Renal cortical epithelial cell (primary cell): ENCODE data around the gene MSANTD2. TPM values are rescaled to one million over a fixed set of nuclear protein-coding genes. Genes with fewer than 3 reads are reported as not detected.
A peak's percentile ranks its signal among the peaks of the same experiment; 100 is the strongest.

Experiments
- DNase-seq: peaks from one replicate; pipeline ENCODE4 v3.0.0-alpha.2; 2011; ENCODE audit warnings: low read depth
- total RNA-seq: library from RNA; depleted of rRNA; stranded (reverse); fragments of >200 nt; gene quantifications from 2 replicates; pipeline ENCODE4 v1.2.3, GENCODE V29; 2014

Gene MSANTD2
- 3.5 and 10.8 TPM in 2 replicates for total RNA-seq

DNA sequence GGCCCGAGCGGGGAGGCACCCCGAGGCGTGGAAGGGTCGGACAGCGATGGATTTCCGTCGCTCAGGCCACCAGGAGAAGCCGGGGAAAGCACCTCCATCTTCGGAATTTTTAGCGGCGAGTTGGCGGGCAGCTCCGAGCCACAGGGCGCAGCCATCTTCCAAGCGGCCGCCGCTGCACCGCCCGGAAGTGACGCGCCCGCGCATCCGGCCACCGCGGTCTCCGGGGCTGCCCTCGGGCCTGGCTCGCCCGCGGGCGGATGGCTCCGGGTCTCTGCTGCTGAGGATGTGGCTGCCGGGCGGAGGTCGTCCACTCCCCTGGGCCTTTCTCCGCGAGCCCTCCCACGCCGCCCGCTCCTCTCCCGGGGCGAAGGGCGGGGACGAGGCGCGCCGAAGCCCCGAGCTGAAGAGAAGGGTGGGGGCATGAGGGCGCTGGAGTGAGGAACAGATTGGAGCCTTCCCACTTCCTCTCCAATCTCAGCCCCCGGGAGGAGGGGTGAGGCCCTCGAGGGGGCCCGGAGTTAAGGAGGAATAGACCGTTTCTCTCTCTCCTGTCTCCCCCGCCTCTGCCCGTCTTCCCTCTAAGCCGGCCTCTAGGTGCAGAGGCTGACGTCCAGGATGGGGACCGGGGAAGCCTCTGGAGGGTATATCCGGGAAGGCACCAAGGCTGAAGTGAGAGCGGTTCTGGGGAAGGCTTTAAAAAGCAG, at the start of gene MSANTD2:
MSANTD2 (minus strand) TSS at position 181 of the 704 bp plus-strand sequence; CDS start at position 155, 26 bp downstream.
- peak; percentile 16 for DNase-seq

- no peak for DNase-seq
These were observed 46.0 kb upstream of the MSANTD2 start for GRCh38 chr11:124846070-124846673.

GRCh38 chr11:124844664-124845079, 44.5 kb upstream of the MSANTD2 start:
- no peak for DNase-seq

GRCh38 chr11:124843616-124843910, 43.4 kb upstream of the MSANTD2 start:
- no peak for DNase-seq

DNA sequence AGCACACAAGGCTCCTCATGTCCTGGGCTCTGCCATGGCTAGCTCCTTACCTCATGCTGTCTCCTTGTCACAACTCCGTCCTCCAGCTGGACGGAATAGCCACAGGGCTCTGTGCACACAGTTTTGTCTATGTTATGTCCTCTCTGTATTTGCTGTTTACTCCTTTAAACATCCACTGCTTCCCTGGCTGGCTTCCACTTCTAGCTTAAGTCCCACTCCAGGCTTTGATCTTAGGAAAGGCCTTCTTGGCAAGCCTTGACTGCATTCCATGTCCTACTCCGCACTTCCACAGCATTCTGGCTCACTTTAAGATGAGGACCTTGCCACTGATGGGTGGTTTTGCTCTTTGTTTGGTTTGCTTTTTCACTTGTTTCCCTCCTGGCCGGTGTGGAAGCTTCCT, 42.1 kb upstream of the MSANTD2 start:
- DNase-seq: no peak

DNA sequence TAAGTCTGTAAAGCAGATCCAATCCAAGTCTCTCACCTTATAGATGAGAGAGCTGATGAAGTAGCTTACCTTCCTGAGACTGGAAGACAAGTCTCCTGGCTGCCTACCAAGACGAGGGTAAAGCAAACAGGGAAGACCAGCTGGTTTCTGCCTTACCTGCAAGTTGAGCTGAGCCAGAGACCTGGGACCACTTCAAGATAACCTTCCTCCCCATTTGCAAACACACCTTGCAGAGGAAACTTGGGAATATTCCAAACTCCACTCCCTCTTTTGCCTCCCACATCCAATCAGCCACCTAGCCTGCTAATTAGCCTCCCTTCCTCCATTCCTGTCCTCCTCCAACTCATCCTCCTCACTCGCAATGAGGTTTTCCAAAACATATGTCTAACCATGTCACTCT, 41.6 kb upstream of the MSANTD2 start:
- DNase-seq: no peak

GRCh38 chr11:124841201-124841600, 41.0 kb upstream of the MSANTD2 start:
- peak; percentile 13 for DNase-seq

- DNase-seq: no peak
These were observed 40.5 kb upstream of the MSANTD2 start for GRCh38 chr11:124840666-124841065.

DNA sequence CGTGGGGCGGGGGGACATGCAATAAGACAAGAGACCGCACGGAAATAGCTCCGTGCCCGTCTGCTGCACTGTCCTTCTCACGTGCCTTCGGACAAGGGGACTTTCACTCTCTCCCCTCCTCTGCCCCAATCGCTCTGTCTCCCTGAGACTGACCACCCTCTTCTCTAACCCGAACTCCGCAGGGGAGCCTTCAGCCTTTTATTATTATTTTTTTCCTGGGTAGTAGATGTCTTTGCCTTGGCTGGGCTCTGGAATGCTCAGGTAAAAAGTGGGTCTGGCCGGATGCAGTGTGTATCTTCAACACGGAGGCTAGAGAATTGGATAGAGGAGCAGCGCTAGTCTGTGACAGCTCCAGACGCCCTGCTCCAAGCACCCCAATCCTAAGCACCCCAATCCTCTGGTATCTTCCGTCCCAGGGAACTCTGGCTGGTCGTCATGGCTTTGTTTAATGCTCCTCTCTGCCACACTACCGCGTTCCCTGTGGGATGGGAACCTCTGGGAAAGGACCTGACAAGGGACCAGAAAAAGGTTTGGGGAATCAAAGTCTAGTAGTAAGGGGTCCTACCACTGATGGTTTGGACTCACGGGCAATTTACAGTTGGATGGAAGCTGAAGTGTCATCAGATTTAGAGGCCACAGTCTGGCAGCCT, 39.9 kb upstream of the MSANTD2 start:
- no peak for DNase-seq

GRCh38 chr11:124839128-124839971, 39.1 kb upstream of the MSANTD2 start:
- DNase-seq: no peak

DNA sequence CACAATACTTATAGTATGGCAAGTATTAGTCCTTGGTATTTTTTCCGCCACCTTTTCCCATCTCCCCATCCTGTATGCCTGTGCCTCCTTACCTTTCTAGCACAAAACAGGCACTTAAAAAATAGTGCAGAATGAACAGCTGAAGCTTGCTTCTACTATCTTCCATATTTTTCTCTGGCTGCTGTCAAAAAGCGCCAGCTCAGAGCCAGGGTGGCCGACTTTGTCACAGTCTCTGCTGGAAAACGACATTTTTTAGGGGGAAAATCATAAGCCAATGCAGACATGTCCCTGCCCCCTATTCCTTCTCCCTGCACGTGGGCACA, 38.6 kb upstream of the MSANTD2 start:
- no peak for DNase-seq

GRCh38 chr11:124837491-124837856, 37.3 kb upstream of the MSANTD2 start:
- DNase-seq: peak; percentile 89

DNA sequence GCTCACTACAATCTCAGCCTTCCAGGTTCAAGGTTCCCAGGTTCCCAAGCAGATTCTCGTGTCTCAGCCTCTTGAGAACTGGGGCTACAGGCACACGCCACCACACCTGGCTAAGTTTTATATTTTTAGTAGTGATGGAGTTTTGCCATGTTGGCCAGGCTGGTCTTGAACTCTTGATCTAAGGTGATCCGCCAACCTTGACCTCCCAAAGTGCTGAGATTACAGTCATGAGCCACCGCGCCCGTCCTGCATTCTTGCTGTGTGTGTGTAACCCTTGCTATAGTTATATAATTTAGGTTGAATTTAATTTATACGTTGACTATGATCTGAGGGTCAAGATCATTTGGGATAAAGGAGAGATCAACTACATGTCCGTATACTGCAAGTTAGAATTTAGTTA, 35.7 kb upstream of the MSANTD2 start:
- no peak for DNase-seq

GRCh38 chr11:124834526-124835180, 34.4 kb upstream of the MSANTD2 start:
- peak; percentile 85 for DNase-seq

DNA sequence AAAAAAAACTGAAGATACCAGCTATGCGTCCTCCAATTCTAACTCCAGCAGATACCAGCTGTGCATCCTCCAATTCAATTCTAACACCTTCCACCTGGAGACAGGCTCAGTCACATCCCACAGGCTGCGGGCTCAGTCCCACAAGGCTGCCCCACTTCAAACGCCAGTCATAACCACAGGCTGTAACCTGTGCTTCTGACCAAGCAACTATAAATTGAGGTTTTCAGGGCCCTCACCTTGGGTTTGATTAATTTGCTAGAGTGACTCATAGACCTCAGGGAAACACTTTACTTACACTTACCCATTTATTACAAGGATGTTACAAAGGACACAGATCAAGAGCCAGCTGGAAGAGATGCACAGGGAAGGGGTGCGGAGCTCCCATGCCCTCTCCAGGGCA, 32.4 kb upstream of the MSANTD2 start:
- DNase-seq: peak; percentile 91

DNA sequence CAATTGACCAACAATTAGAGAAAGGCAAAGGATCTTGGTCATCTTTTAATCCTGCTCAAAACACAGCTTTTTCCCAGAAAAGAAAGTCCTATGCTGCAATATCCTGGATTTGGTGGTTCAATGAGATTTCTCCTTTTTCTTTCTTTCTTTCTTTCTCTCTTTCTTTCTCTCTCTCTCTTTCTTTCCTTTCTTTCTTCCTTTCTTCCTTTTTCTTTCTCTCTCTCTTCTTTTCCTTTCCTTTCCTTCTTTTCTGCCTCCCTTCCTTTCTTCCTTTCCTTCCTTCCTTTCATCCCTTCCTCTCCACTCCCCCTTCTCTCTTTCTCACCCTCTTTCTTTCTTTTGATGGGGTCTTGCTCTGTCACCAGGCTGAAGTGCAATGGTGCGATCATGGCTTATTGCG, 31.7 kb upstream of the MSANTD2 start:
- DNase-seq: no peak

- peak; percentile 74 for DNase-seq
These were observed 30.5 kb upstream of the MSANTD2 start for GRCh38 chr11:124830749-124831148.

DNA sequence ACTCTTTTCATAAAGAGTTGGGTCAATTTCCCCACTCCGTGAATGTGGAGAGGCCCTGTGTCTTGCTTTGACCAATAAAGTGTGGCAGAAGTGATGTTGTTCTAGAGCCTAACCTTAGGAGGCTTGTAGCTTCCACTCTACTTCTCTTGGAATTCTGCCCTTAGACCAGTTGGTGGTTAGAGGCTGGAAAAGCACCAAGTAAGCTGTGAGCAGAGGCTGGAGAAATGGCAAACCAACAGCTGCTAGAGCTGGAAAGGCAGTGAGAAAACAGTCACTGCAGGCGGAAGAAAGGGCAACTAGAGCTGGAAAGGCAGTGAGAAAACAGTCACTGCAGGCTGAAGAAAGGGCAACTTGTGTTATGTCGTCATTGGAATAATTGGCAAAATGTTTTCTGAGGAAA, 29.8 kb upstream of the MSANTD2 start:
- DNase-seq: peak; percentile 17

DNA sequence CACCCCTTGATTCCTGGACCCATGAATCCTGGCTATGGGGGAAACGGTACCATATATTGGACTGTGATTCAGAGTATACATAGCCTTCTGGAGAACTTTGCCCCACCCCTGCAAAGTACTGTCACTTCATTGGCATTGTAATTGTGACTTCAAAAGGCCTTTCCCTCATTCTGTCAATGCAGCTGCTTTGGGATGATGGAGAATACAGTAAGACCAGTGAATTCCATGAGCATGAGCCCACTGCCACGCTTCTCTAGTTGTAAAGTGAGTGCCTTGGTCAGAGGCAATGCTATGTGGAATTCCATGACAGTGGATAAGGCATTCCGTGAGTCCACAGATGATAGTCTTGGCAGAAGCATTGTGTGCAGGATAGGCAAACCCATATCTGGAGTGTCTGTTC, 25.7 kb upstream of the MSANTD2 start:
- no peak for DNase-seq

GRCh38 chr11:124823512-124824376, 23.5 kb upstream of the MSANTD2 start:
- DNase-seq: no peak
